Neural cell (in vitro differentiated cells): Measurements from ENCODE around the gene TRAF3. TPM values are rescaled to one million over a fixed set of nuclear protein-coding genes. Genes with fewer than 3 reads are reported as not detected.

Experiments used
- H2AFZ ChIP-seq: fragments of 200-600, 300-800 bp; sonication (generic), shearing (Covaris generic); 2 replicates; pipeline ENCODE4 v1.6.0; 2014; ENCODE audit warnings: low read depth, mild to moderate bottlenecking, antibody characterized with exemption, low read length, moderate library complexity
- H3F3A ChIP-seq: fragments of 200-600 bp; shearing (Covaris generic); 2 replicates; pipeline ENCODE4 v1.6.1; 2016; ENCODE audit warnings: mild to moderate bottlenecking, moderate library complexity, mixed read lengths, antibody characterized with exemption, low read length; ENCODE audit not compliant: insufficient read depth, poor library complexity, severe bottlenecking
- H3K27ac ChIP-seq: fragments of 200-600, 300-800 bp; sonication (generic), shearing (Covaris generic); 2 replicates; pipeline ENCODE4 v1.5.1; 2014; ENCODE audit warnings: mild to moderate bottlenecking, low read length, moderate library complexity
- H3K27me3 ChIP-seq: fragments of 300-800, 200-600 bp; sonication (generic), shearing (Covaris generic); 2 replicates; pipeline ENCODE4 v1.6.0; 2014; ENCODE audit warnings: mild to moderate bottlenecking, low read depth, low read length, moderate library complexity; ENCODE audit not compliant: insufficient read depth
- H3K36me3 ChIP-seq: fragments of 300-800, 200-600 bp; sonication (generic), shearing (Covaris generic); 2 replicates; pipeline ENCODE4 v1.5.1; 2014; ENCODE audit warnings: mild to moderate bottlenecking, antibody characterized with exemption, low read length, moderate library complexity; ENCODE audit not compliant: insufficient read depth
- H3K4me2 ChIP-seq: fragments of 300-800, 200-600 bp; sonication (generic), shearing (Covaris generic); 2 replicates; pipeline ENCODE4 v1.6.0; 2014; ENCODE audit warnings: mild to moderate bottlenecking, low read length
- H3K4me3 ChIP-seq: fragments of 300-800, 200-600 bp; sonication (generic), shearing (Covaris generic); 2 replicates; pipeline ENCODE4 v1.5.1; 2014; ENCODE audit warnings: mild to moderate bottlenecking, low read length, moderate library complexity
- H3K79me2 ChIP-seq: fragments of 200-600 bp; shearing (Covaris generic); replicated peaks from 2 replicates; pipeline ENCODE4 v1.6.0; 2014; ENCODE audit warnings: mild to moderate bottlenecking, low read length, moderate library complexity; ENCODE audit not compliant: insufficient read depth
- H3K9ac ChIP-seq: fragments of 300-800, 200-600 bp; sonication (generic), shearing (Covaris generic); 2 replicates; pipeline ENCODE4 v1.6.1; 2016; ENCODE audit warnings: mild to moderate bottlenecking, low read length, mixed read lengths
- H3K9me2 ChIP-seq: fragments of 200-600 bp; shearing (Covaris generic); 2 replicates; pipeline ENCODE4 v1.6.1; 2016; ENCODE audit warnings: mild to moderate bottlenecking, low read length, mixed read lengths; ENCODE audit not compliant: insufficient read depth
- H3K9me3 ChIP-seq: fragments of 200-600, 300-800 bp; sonication (generic), shearing (Covaris generic); 2 replicates; pipeline ENCODE4 v1.6.1; 2016; ENCODE audit warnings: mild to moderate bottlenecking, mixed run types, low read length, moderate library complexity, mixed read lengths
- H4K20me1 ChIP-seq: fragments of 200-600 bp; shearing (Covaris generic); 2 replicates; pipeline ENCODE4 v1.6.1; 2016; ENCODE audit warnings: mild to moderate bottlenecking, mixed run types; ENCODE audit not compliant: insufficient read depth
- EP300 ChIP-seq: fragments of 450-650 bp; conservative IDR thresholded peaks from 2 replicates; pipeline ENCODE4 v1.6.1; 2014; ENCODE audit warnings: antibody characterized with exemption, mild to moderate bottlenecking, moderate library complexity; ENCODE audit not compliant: poor library complexity, severe bottlenecking
- EZH2 ChIP-seq: fragments of 200-600, 300-800 bp; shearing (Covaris generic), sonication (generic); IDR thresholded peaks from 2 replicates; pipeline ENCODE4 v1.6.1; 2014; ENCODE audit warnings: antibody characterized with exemption, low read length, borderline replicate concordance, mild to moderate bottlenecking; ENCODE audit not compliant: insufficient read depth, poor library complexity, severe bottlenecking
- MXI1 ChIP-seq: fragments of 450-650 bp; conservative IDR thresholded peaks from 2 replicates; pipeline ENCODE4 v1.6.1; 2014; ENCODE audit warnings: antibody characterized with exemption, mild to moderate bottlenecking; ENCODE audit not compliant: poor library complexity, severe bottlenecking
- POLR2AphosphoS5 ChIP-seq: IDR thresholded peaks from 2 replicates; pipeline ENCODE4 v1.6.1; 2012
- RAD21 ChIP-seq: fragments of 450-650 bp; conservative IDR thresholded peaks from 2 replicates; pipeline ENCODE4 v1.6.1; 2014; ENCODE audit warnings: antibody characterized with exemption, mild to moderate bottlenecking, moderate library complexity
- SMC3 ChIP-seq: fragments of 450-650 bp; conservative IDR thresholded peaks from 2 replicates; pipeline ENCODE4 v1.6.1; 2014; ENCODE audit warnings: antibody characterized with exemption, mild to moderate bottlenecking, moderate library complexity; ENCODE audit not compliant: poor library complexity
- TAF1 ChIP-seq: IDR thresholded peaks from 2 replicates; pipeline ENCODE4 v1.6.1; 2012; ENCODE audit warnings: low read depth
- polyA plus RNA-seq: library from polyadenylated mRNA; depleted of rRNA; stranded (reverse); fragments of >200 nt; gene quantifications from 2 replicates; pipeline ENCODE4 v1.2.3, GENCODE V29; 2014
- TF ChIP-seq, protein P1 (sequence below): fragments of 450-650 bp; IDR thresholded peaks from 2 replicates; pipeline ENCODE4 v1.5.1; 2014; ENCODE audit warnings: antibody characterized with exemption, mild to moderate bottlenecking, moderate library complexity; ENCODE audit not compliant: poor library complexity, severe bottlenecking
- TF ChIP-seq, protein P2 (sequence below): IDR thresholded peaks from 2 replicates; pipeline ENCODE4 v1.6.1; 2012; ENCODE audit warnings: borderline replicate concordance

Gene TRAF3
- polyA plus RNA-seq, 1 donor from 2014 or later: 13.3 TPM

DNA sequence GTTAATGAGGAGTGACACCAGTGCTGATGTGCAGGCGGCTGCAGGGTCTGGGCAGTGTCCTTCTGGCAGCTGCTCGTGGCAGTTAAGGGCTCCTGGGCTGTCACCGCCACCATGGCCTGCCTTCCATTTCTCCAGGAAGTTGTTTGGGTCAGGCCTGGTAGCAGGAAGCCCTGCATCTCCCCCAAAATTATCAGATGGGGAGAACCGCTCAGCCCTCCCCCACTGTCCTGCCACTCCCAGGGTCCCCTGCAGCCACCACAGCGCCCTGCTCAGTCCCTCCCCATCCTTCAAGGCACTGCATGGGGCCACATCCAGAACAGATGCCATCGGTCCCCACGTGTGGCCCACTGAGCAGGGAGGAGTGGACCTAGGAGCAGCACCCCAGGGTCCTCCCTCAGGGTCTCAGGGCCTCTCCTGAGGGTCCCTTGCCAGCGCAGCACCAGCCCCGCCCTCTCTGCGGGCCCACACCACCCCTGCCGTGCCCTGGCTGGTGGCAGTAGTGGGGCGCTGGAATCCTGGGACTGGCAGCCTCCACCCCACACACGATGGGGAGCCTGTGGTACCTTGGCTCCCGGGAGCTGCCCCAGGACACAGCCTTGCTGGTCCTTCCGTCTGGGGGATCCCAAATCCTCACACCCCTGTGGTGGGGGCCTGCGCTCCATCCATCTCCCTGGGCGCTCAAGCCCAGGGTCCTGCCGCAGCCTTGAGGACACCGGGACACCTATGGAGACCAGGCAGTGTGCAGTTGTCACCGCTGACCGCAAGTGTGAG, 134.9 kb downstream of the TRAF3 start:
- TF ChIP-seq, protein P1, sequence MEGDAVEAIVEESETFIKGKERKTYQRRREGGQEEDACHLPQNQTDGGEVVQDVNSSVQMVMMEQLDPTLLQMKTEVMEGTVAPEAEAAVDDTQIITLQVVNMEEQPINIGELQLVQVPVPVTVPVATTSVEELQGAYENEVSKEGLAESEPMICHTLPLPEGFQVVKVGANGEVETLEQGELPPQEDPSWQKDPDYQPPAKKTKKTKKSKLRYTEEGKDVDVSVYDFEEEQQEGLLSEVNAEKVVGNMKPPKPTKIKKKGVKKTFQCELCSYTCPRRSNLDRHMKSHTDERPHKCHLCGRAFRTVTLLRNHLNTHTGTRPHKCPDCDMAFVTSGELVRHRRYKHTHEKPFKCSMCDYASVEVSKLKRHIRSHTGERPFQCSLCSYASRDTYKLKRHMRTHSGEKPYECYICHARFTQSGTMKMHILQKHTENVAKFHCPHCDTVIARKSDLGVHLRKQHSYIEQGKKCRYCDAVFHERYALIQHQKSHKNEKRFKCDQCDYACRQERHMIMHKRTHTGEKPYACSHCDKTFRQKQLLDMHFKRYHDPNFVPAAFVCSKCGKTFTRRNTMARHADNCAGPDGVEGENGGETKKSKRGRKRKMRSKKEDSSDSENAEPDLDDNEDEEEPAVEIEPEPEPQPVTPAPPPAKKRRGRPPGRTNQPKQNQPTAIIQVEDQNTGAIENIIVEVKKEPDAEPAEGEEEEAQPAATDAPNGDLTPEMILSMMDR: no peak
- no peak for TF ChIP-seq SMC3
- TF ChIP-seq, protein P2, sequence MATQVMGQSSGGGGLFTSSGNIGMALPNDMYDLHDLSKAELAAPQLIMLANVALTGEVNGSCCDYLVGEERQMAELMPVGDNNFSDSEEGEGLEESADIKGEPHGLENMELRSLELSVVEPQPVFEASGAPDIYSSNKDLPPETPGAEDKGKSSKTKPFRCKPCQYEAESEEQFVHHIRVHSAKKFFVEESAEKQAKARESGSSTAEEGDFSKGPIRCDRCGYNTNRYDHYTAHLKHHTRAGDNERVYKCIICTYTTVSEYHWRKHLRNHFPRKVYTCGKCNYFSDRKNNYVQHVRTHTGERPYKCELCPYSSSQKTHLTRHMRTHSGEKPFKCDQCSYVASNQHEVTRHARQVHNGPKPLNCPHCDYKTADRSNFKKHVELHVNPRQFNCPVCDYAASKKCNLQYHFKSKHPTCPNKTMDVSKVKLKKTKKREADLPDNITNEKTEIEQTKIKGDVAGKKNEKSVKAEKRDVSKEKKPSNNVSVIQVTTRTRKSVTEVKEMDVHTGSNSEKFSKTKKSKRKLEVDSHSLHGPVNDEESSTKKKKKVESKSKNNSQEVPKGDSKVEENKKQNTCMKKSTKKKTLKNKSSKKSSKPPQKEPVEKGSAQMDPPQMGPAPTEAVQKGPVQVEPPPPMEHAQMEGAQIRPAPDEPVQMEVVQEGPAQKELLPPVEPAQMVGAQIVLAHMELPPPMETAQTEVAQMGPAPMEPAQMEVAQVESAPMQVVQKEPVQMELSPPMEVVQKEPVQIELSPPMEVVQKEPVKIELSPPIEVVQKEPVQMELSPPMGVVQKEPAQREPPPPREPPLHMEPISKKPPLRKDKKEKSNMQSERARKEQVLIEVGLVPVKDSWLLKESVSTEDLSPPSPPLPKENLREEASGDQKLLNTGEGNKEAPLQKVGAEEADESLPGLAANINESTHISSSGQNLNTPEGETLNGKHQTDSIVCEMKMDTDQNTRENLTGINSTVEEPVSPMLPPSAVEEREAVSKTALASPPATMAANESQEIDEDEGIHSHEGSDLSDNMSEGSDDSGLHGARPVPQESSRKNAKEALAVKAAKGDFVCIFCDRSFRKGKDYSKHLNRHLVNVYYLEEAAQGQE: no peak
- no peak for TF ChIP-seq RAD21
- TF ChIP-seq POLR2AphosphoS5: no peak
- no peak for TF ChIP-seq TAF1
- TF ChIP-seq MXI1: no peak
- no peak for TF ChIP-seq EZH2
- no peak for TF ChIP-seq EP300
- Histone ChIP-seq H3F3A (no peaks in the 10 kb centered on the region), H3K4me2 (no peak overlapping the region), H3K36me3 (no peaks in the 10 kb centered on the region), H3K27me3 (no peaks in the 10 kb centered on the region), H3K4me3 (no peak overlapping the region), H4K20me1 (no peaks in the 10 kb centered on the region), H2AFZ (no peak overlapping the region), H3K9me3 (no peaks in the 10 kb centered on the region), H3K79me2 (no peaks in the 10 kb centered on the region), H3K27ac (no peak overlapping the region), H3K9me2 (no peaks in the 10 kb centered on the region), H3K9ac (no peak overlapping the region)

DNA sequence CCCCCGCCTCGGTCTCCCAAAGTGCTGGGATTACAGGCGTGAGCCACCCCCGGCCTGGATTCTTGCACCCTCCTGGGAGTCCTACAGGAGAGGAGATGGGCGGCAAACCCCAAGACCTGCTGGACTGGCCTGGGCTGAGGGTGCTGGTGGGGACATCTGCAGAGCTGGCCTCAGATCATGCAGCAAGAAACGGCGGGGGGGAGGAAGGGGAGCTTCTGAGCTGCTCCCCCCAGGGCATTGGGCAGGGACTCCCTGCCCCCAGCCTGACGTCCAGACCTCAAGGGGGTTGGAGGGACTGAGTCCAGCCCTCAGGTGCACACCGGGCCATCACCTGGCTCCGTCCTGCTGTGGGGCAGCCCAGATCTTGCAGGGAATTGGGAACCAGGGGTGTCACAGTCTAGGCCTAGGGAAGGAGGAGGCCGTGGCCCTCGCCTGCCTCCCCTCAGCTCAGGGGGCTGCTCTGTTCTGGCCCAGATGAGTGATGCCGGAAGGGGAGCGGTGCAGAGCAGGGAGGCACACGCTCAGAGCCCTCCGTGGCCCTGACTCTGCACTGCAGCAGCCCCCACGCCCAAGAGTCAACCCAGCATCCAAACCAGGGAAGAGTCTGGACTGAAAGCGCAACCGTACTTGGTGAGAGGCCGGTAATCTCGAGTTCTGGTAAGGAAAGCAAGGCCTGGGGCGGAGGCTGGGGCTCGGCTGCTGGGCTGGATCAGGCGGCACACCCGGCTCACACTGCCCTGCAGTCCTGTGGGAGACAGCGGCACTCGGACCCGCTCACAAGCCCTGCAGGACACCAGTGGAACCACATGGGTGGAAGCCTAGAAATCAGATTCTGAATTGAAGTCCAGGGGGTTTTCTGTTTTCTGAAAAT, 136.3 kb downstream of the TRAF3 start:
- Histone ChIP-seq H3K27ac (no peak overlapping the region), H3K4me2 (no peak overlapping the region), H3K9ac (no peak overlapping the region), H3K36me3 (no peaks in the 10 kb centered on the region), H3K79me2 (no peaks in the 10 kb centered on the region), H3F3A (no peaks in the 10 kb centered on the region), H2AFZ (no peak overlapping the region), H3K9me2 (no peaks in the 10 kb centered on the region), H4K20me1 (no peaks in the 10 kb centered on the region), H3K9me3 (no peaks in the 10 kb centered on the region), H3K27me3 (no peaks in the 10 kb centered on the region), H3K4me3 (no peak overlapping the region)
- TF ChIP-seq, protein P2: no peak
- TF ChIP-seq SMC3: no peak
- no peak for TF ChIP-seq TAF1
- no peak for TF ChIP-seq EZH2
- TF ChIP-seq, protein P1: no peak
- TF ChIP-seq EP300: no peak
- TF ChIP-seq POLR2AphosphoS5: no peak
- no peak for TF ChIP-seq RAD21
- TF ChIP-seq MXI1: no peak
